Thoracic aorta endothelial cell (primary cell): ENCODE measurements around the gene DACT1. TPM values are rescaled to one million over a fixed set of nuclear protein-coding genes. Genes with fewer than 3 reads are reported as not detected.

ENCODE experiments used
- total RNA-seq: library from RNA; depleted of rRNA; stranded (reverse); fragments of >200 nt; gene quantifications from 2 replicates; pipeline ENCODE4 v1.2.3, GENCODE V29; 2012

The DACT1 gene
- 0.29 and 1.5 TPM in 2 replicates for total RNA-seq

GRCh38 chr14:58637391-58638230 lies at the start of gene DACT1:
Gene DACT1 (plus strand): TSS chr14:58637962. CDS start chr14:58638203, 241 bp downstream.

Other genes with a start within 250 kb of the DACT1 start
- not detected in 2 replicates for gene TOMM20L, start 242.0 kb upstream of the DACT1 start, total RNA-seq
- gene TIMM9, start 210.4 kb upstream of the DACT1 start, total RNA-seq = 25.4 and 31.6 TPM in 2 replicates
- 32.5 and 42.4 TPM in 2 replicates for gene KIAA0586, start 210.2 kb upstream of the DACT1 start, total RNA-seq